Spleen (tissue), 11 donors: ENCODE measurements around the gene CCNB2. TPM values are rescaled to one million over a fixed set of nuclear protein-coding genes. Genes with fewer than 3 reads are reported as not detected.

Experiments
- DNase-seq: peaks from one replicate; pipeline ENCODE4 v3.0.0-alpha.2; 2020
- H3K27ac ChIP-seq, 8 donors: fragments of 200-600 bp; sonication (generic) in 7 of 8; 1 replicate in 4 of 8; 2 replicates in 4 of 8; pipeline versions ENCODE4 v1.5.0 to v1.8.0; 2016 to 2021; ENCODE audit warnings: inconsistent platforms in 4 of 8, mild to moderate bottlenecking in 4 of 8, moderate library complexity in 1 of 8
- H3K27me3 ChIP-seq, 7 donors: fragments of 200-600 bp; sonication (generic) in 6 of 7; replicated peaks in 1 of 7; 1 replicate in 4 of 7; 2 replicates in 3 of 7; pipeline versions ENCODE4 v1.5.0 to v1.8.0; 2016 to 2021; ENCODE audit warnings: inconsistent platforms in 3 of 7, mild to moderate bottlenecking in 1 of 7
- H3K36me3 ChIP-seq, 6 donors: fragments of 200-600 bp; sonication (generic) in 5 of 6; 1 replicate in 4 of 6; 2 replicates in 2 of 6; pipeline versions ENCODE4 v1.5.0 to v1.8.0; 2016 to 2021; ENCODE audit warnings: inconsistent platforms in 2 of 6
- H3K4me1 ChIP-seq, 6 donors: fragments of 200-600 bp; sonication (generic) in 5 of 6; 1 replicate in 3 of 6; 2 replicates in 3 of 6; pipeline versions ENCODE4 v1.5.0 to v1.8.0; 2016 to 2021; ENCODE audit warnings: inconsistent platforms in 3 of 6
- H3K4me3 ChIP-seq, 8 donors: fragments of 200-600 bp; sonication (generic) in 7 of 8; 1 replicate in 4 of 8; 2 replicates in 4 of 8; pipeline versions ENCODE4 v1.5.0 to v1.8.0; 2016 to 2021; ENCODE audit warnings: inconsistent platforms in 4 of 8, mild to moderate bottlenecking in 4 of 8, moderate library complexity in 2 of 8
- H3K9me3 ChIP-seq, 8 donors: fragments of 200-600 bp; sonication (generic) in 7 of 8; 1 replicate in 4 of 8; 2 replicates in 4 of 8; pipeline versions ENCODE4 v1.5.0 to v1.8.0; 2016 to 2021; ENCODE audit warnings: inconsistent platforms in 4 of 8
- CTCF ChIP-seq, 11 experiments: fragments of 200-600 bp in 7 of 11; fragments of 450-650 bp in 4 of 11; sonication (generic) in 4 of 11; IDR thresholded peaks in 8 of 11; conservative IDR thresholded peaks in 3 of 11; 1 replicate in 7 of 11; 2 replicates in 4 of 11; pipeline versions ENCODE4 v1.4.0 to v1.8.0; 2016 to 2021; ENCODE audit warnings: antibody characterized with exemption in 11 of 11, inconsistent platforms in 4 of 11, mild to moderate bottlenecking in 1 of 11
- POLR2A ChIP-seq, 3 donors: fragments of 450-650 bp; IDR thresholded peaks; one replicate each; pipeline ENCODE4 v1.5.1; 2017; ENCODE audit warnings: antibody characterized with exemption in 3 of 3, mild to moderate bottlenecking in 1 of 3
- POLR2AphosphoS5 ChIP-seq, 3 donors: sonication (generic); formaldehyde crosslinking; IDR thresholded peaks; one replicate each; pipeline ENCODE4 v1.5.1; 2017; ENCODE audit warnings: antibody characterized with exemption in 3 of 3
- WGBS, 5 donors: extraction: QIAGEN DNeasy Blood & Tissue Kit in 3 of 5; methylation state at CpG; one replicate each; pipeline versions ENCODE4 v1.1.5 to v1.1.7; 2013 to 2018; 5-methylcytosine and 5-hydroxymethylcytosine counted together
- intact Hi-C: fragments of 100-400 bp; cut with DNase I; formaldehyde crosslinking; loops from one replicate; pipeline ENCODE4 v1.15.0; 2023; ENCODE audit warnings: low total_unique reads
- polyA plus RNA-seq, 3 donors: library from polyadenylated mRNA; stranded (reverse); fragments of 200-250 nt; gene quantifications; one replicate each; pipeline ENCODE4 v1.2.1, GENCODE V29; 2013
- total RNA-seq, 7 donors: library from RNA; depleted of rRNA in 3 of 7; stranded (reverse); fragments of >200 nt in 3 of 7; fragmentation: NEBNext Ultra II Directional in 4 of 7; extraction: Animal tissue kit (Norgen Biotek cat#: 25700) in 4 of 7; gene quantifications; one replicate each; pipeline versions ENCODE4 v1.1.0 to v1.2.1, GENCODE V29; 2016 to 2021
- donor health status: healthy with polysubstance abuse.
- donor health status: DM: no; HTN: no; CAD: no; lungs with moderate emphysema.
- donor health status: DM: no; HTN: no; CAD: no.
- donor health status: Bipolar disorder and iron deficiency.
- donor health status: healthy.
- donor health status: DM: no; HTN: no; CAD: no.
- donor health status: DM: yes; HTN: yes; CAD: no.

The CCNB2 gene
- total and polyA plus RNA-seq, 10 donors: 1.3 to 13.5 (median 5.3) TPM

DNA sequence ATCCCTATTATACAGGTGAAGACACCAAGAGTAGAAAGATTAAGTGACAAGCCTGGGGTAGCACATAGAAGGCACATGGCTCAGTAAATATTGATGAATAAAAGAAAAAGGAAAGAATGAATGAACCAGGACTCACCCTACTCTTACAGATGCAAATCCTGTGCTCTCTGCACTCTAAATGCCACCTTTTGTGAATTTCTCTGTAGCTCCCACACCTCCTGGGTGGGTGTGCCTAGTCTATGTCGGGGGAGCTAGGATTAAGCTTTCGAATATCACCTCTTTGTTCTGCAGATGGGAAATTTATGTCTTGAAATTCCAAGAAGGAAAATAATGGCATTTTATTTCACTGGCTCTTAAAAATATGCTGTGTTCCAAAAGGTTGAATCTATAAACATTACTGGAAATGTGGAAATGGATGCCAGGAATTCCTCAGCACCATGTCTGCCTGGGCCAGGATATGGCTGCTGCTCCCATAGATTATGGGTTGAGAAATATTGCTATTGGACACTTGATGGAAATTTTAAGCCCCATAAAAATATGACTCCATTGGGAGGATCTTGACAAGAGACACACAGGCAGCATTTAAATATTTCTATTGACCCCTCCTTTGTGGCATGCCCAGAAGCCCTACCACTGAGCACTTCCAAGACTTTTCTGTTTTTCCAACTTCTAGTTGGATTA is 43.3 kb downstream of the CCNB2 start:
- Histone ChIP-seq H3K9me3 (no peaks in the 10 kb centered on the region), H3K27ac (no peak overlapping the region), H3K27me3 (no peaks in the 10 kb centered on the region), H3K36me3 (peaks cover 0 to 98% (median 27%) of the 10 kb centered on the region in 6 donors), H3K4me1 (no peaks in the 10 kb centered on the region), H3K4me3 (no peak overlapping the region)
- intact Hi-C loops: loop anchor here (10.0 kb wide), 1 partner anchor 347 kb away; no protein-coding TSS in a partner anchor
- DNase-seq: no peak
- no peak for TF ChIP-seq POLR2AphosphoS5 (IDR thresholded peaks at IDR 0.05)
- TF ChIP-seq POLR2A (IDR thresholded peaks at IDR 0.05): no peak
- TF ChIP-seq CTCF (IDR thresholded peaks at IDR 0.05 in 8 of 11, conservative IDR thresholded peaks at IDR 0.05 in 3 of 11): no peak
- 90 to 97% (median 91%) methylated on average over 2 of the region's 2 CpGs for WGBS, 5 donors

- TF ChIP-seq POLR2AphosphoS5 (IDR thresholded peaks at IDR 0.05) (no peak), CTCF (IDR thresholded peaks at IDR 0.05 in 8 of 11, conservative IDR thresholded peaks at IDR 0.05 in 3 of 11) (no peak), POLR2A (IDR thresholded peaks at IDR 0.05) (no peak)
- Histone ChIP-seq H3K27ac (no peak overlapping the region), H3K27me3 (no peaks in the 10 kb centered on the region), H3K4me3 (no peak overlapping the region), H3K4me1 (no peaks in the 10 kb centered on the region), H3K36me3 (peaks cover 0 to 98% (median 30%) of the 10 kb centered on the region in 6 donors), H3K9me3 (no peaks in the 10 kb centered on the region)
- WGBS, 5 donors: 77 to 87% (median 84%) methylated on average over 2 of the region's 2 CpGs
- intact Hi-C loops: no loop called here
- no peak for DNase-seq
These were observed 45.2 kb downstream of the CCNB2 start for GRCh38 chr15:59150185-59150584.

GRCh38 chr15:59152694-59153450 is 47.9 kb downstream of the CCNB2 start:
- no peak for DNase-seq
- Histone ChIP-seq H3K4me1 (no peaks in the 10 kb centered on the region), H3K4me3 (no peak overlapping the region), H3K36me3 (peaks cover 0 to 96% (median 39%) of the 10 kb centered on the region in 6 donors), H3K27me3 (no peaks in the 10 kb centered on the region), H3K27ac (no peak overlapping the region), H3K9me3 (no peaks in the 10 kb centered on the region)
- intact Hi-C loops: no loop called here
- TF ChIP-seq POLR2A (IDR thresholded peaks at IDR 0.05) (no peak), CTCF (IDR thresholded peaks at IDR 0.05 in 8 of 11, conservative IDR thresholded peaks at IDR 0.05 in 3 of 11) (no peak), POLR2AphosphoS5 (IDR thresholded peaks at IDR 0.05) (no peak)
- WGBS, 5 donors: 94 to 95% (median 95%) methylated on average over 6 of the region's 6 CpGs

GRCh38 chr15:59153466-59153865 is 48.5 kb downstream of the CCNB2 start:
- Histone ChIP-seq H3K4me3 (no peak overlapping the region), H3K36me3 (peaks cover 0 to 96% (median 45%) of the 10 kb centered on the region in 6 donors), H3K27ac (no peak overlapping the region), H3K27me3 (no peaks in the 10 kb centered on the region), H3K4me1 (no peaks in the 10 kb centered on the region), H3K9me3 (no peaks in the 10 kb centered on the region)
- TF ChIP-seq POLR2AphosphoS5 (IDR thresholded peaks at IDR 0.05) (no peak), CTCF (IDR thresholded peaks at IDR 0.05 in 8 of 11, conservative IDR thresholded peaks at IDR 0.05 in 3 of 11) (no peak), POLR2A (IDR thresholded peaks at IDR 0.05) (no peak)
- intact Hi-C loops: no loop called here
- 94 to 99% (median 97%) methylated on average over 8 of the region's 8 CpGs for WGBS, 5 donors
- no peak for DNase-seq
